NCI-H2171 (cell line): ENCODE data around the gene TASOR2.

Experiments
- DNase-seq: peaks from one replicate; lab custom pipeline; 2025; lab: John Stamatoyannopoulos, UW

The TASOR2 gene

GRCh38 chr10:5684971-5685763 lies 529 bp downstream of the TASOR2 start:
- no peak for DNase-seq

DNA sequence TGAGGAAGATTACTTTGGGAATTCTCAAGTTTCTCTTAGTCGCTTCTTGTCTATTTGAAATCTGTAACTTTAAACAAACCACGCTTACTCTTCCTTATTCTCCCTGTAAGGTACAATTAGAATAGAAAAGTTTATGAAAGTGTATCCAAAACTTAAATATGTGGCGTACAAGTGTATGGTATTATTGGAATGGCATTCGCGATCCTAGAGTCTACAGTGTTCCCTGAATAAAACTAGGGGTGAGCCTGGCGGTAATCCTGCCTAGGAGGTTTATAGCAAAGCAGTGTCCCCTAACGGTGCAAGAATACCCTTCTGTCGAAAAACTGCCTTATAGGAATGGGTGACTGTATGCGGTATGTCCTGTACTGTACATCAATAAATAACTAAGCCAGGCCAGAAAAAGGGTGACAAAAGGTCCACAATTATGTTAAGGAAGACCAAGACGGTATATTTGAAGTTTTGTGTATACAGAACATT lies 1.2 kb downstream of the TASOR2 start:
- DNase-seq = no peak

GRCh38 chr10:5688587-5688986 lies 3.9 kb downstream of the TASOR2 start:
- no peak for DNase-seq

DNA sequence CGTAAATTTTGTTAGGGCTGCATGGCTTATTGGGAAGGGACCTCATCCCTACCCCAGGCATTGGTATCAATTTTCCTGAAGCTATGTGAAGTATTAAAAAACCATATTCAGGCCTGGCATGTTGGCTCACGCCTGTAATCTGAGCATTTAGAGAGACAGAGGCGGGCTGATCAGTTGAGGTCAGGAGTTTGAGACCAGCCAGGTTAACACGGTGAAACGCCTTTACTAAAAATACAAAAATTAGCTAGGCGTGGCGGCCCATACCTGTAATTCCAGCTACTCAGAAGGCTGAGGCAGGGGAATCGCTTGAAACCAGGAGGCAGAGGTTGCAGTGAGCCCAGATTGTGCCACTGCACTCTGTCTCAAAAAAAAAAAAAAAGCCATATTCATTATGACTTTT lies 7.1 kb downstream of the TASOR2 start:
- DNase-seq = no peak

- no peak for DNase-seq
Measured at GRCh38 chr10:5692461-5693358, 8.1 kb downstream of the TASOR2 start.

DNA sequence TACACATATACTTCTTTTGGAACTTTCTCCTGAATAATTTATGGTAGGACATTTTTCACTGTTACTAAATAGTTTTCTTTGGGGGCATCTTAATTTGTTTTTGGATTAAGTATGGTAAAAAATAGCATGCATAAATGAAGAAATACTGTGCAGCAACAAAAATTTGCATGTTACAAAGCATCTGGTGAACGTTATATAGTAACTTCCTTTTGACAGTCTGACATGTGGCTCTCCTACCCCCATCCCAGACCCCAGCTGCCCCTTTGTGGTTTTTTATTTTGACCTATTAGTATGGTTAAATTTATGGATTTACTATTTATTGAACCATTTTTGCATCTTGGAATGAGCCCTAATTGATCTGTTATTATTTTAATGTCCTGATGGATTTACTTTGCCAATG lies 9.9 kb downstream of the TASOR2 start:
- DNase-seq = no peak

- no peak for DNase-seq
Measured at GRCh38 chr10:5697342-5697741, 12.7 kb downstream of the TASOR2 start.

DNA sequence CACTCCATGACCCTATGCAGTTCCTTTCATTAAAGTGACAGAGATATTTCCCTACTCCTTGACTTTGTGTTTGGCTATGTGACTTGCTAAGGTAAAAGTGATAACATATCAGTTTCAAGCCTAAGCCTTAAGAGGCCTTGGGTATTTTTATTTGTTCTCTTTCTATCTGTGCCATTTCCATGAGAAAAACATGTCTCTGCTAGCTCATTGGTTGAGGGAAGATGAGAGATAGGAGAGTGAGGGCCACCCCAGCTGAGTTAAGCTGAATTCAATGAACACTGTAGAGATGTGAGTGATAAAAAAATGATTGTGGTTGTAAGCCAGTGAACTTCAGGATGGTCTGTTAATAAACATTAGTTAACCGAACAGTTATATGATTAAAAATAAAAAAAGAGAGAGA lies 13.4 kb downstream of the TASOR2 start:
- DNase-seq = no peak

GRCh38 chr10:5708356-5708755 lies 23.7 kb downstream of the TASOR2 start:
- DNase-seq = no peak

DNA sequence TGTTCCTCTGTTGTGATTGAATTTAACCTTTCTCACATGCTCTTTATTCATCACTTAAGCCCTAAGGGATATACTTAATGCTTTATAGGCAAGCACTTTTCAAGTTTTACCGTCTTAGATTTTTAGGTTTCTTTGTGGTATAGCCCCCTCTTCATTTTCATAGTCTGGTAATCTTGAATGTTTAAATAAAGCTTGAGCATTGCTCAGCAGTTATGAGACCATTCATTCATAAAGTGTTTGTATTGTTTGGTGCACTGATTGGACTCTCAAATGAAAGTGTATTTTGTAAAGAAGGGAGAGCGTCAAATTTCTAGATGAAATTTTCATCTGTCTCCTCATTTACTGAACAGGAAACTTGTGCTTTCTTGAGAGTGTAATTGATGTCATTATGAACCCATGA lies 25.2 kb downstream of the TASOR2 start:
- DNase-seq = no peak

GRCh38 chr10:5710859-5711258 lies 26.2 kb downstream of the TASOR2 start:
- no peak for DNase-seq

DNA sequence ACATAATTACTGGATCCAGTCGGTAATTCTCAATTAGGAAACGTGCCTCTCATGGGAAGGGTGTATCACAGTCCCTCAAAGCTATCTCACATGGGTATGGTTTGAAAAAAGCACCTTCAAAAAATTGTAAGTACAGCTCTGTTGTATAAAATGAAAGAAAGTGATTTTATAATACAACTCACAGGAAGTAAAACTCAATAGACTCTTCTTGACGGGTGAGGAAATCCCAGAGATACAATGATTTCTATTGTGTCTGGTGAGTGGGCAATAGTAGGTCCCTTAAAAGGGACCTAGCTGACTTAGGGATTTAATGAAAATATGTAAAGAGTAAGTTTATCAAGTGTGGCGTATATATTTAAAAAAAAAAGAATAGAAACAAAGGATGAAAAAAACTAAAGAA lies 27.0 kb downstream of the TASOR2 start:
- no peak for DNase-seq

DNA sequence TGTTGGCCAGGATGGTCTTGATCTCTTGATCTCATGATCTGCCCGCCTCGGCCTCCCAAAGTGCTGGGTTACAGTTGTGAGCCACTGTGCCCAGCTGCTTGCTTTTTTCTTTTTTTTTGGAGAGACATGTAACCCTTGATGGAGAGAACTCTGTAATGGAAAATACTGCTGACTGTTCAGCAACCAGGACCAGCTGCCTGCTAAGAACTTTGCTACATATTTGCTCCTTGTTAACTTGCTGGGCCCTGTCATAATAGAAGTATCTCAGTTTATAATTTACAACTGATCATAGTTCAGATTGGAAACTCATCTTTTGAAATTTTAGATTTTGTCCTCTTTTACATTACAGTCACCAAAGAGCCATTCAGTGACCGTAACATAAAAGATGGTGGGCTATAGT lies 34.9 kb downstream of the TASOR2 start:
- DNase-seq = no peak

- DNase-seq = no peak
Measured at GRCh38 chr10:5720182-5720581, 35.5 kb downstream of the TASOR2 start.

DNA sequence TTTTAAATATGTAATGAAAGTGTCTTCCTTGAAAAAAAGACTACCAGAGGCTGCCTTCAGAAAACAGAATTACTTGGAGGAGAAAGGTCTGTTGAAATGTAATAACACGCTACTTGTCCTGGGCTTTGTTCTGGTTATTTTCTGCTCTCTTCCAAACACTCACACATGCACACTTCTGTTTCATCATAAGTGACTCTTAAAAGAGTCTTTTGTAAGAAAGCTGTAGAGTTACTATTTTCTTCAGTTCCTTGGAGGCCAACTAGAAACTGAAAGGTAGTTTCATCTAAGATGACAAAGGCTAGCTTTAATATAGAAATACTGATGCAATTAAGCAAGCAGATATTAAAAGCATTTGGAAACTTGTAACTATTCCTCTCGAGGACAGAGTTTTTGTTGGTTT lies 39.1 kb downstream of the TASOR2 start:
- DNase-seq = no peak

DNA sequence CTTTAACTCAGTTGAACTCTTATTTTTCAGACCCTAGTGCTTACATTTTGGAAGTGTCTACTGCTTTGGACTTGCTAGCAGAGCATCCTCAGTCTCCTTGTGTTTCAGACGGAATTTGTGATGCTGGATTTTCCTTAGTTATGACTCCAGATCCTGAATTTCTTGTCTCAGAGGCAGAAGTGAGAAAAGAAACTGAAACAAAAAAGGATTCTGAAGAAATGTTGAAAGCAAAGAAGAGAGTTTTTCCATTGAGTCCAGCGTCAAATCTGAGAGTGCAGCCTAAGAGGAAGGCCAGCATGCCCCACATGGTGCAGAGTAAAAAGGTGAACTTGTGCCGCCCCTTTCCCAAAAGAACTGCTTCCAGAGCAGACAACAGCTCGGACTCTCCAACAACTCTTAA lies 46.1 kb downstream of the TASOR2 start:
- no peak for DNase-seq

GRCh38 chr10:5731559-5731958 lies 46.9 kb downstream of the TASOR2 start:
- no peak for DNase-seq

DNA sequence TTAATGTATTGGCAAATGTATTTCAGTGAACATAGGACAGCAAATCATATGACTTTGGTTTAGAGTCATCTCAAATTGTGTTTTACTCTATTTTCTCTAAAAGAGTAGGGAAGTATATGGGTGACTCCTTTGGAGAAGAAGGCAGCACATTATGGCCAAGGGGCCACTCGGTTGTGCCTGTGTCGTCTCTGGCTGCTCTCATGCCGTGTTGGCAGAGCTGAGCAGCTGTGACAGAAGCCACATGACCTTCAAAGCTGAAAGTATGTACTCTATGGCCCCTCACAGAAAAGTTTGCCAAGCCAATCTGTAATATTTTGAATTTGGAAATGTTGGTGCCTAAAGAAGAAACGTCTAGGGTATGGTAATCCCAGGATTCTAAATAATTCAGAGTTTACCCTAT lies 47.5 kb downstream of the TASOR2 start:
- DNase-seq = no peak
